ENCODE results near the gene CCRL2. TPM values are rescaled to one million over a fixed set of nuclear protein-coding genes. Genes with fewer than 3 reads are reported as not detected.

The CCRL2 gene
- total and polyA plus RNA-seq, 9 of the 15 experiments (the other 6 are each of a cell fraction or from before 2014, with no cell fraction given), result 3.4 to 5.7 (median 4.0) TPM

GRCh38 chr3:46365041-46365440 lies 42.0 kb upstream of the CCRL2 start:
- POLR2A ChIA-PET, result interaction anchor here (1.0 kb wide), 1 partner anchor 18 kb away, joined by 3 read pairs; no protein-coding TSS in a partner anchor
- no peak overlapping the region for H3K9ac ChIP-seq (ENCODE audit: insufficient read depth in 1 of 2, low read depth in 2 of 2, low read length in 2 of 2)
- no peak overlapping the region for H2AFZ ChIP-seq (ENCODE audit: low read depth, low read length)
- H3K27me3 ChIP-seq (ENCODE audit: control insufficient read depth in 2 of 2, insufficient read depth in 2 of 2, low read length in 2 of 2), result peaks cover 23 to 49% of the 10 kb centered on the region in 2 experiments
- TF ChIP-seq ARID3A (IDR thresholded peaks at IDR 0.05; ENCODE audit: borderline replicate concordance, low read depth, low read length), result no peak
- peak; percentile 54 for TF ChIP-seq ZNF316 (IDR thresholded peaks at IDR 0.05)
- peak; percentile 32; the same call in 1 of the 2 replicates for TF ChIP-seq C11orf30 (IDR thresholded peaks at IDR 0.05; ENCODE audit: low read depth)
- 0 out of 2 replicates have a peak, but pooled peaks have one; percentile 20 for TF ChIP-seq MAFG (tag; conservative IDR thresholded peaks at IDR 0.05)
- no peak for TF ChIP-seq HIVEP1 (CRISPR knock-in tag; IDR thresholded peaks at IDR 0.05)
- H3K27ac ChIP-seq (ENCODE audit: extremely low read depth, low read depth, low read length), result no peak overlapping the region
- intact Hi-C loops (cut with micrococcal nuclease) (loop anchor here (5.0 kb wide), 1 partner anchor 153 kb away; no protein-coding TSS in a partner anchor), in situ Hi-C loops (cut with MboI) (no loop called here)
- no peaks in the 10 kb centered on the region for H3K9me3 ChIP-seq (replicated peaks; ENCODE audit: control insufficient read depth, insufficient read depth, low read depth, low read length)
- H3K36me3 ChIP-seq (ENCODE audit: control insufficient read depth, insufficient read depth, low read length), result no peaks in the 10 kb centered on the region
- H4K20me1 ChIP-seq (replicated peaks; ENCODE audit: control insufficient read depth, insufficient read depth, low read length), result no peaks in the 10 kb centered on the region
- no peak for DNase-seq (ENCODE audit: extremely low read depth in 1 of 4, low spot score in 3 of 4)
- WGBS (ENCODE audit: insufficient coverage, low coverage, missing lambda C conversion rate), result 2% methylated on average over 4 of the region's 4 CpGs
- no peaks in the 10 kb centered on the region for H3K79me2 ChIP-seq (ENCODE audit: control insufficient read depth, insufficient read depth, low read length)
- H3K4me3 ChIP-seq, result no peak overlapping the region
- H3K4me2 ChIP-seq (ENCODE audit: insufficient read depth, low read length), result no peak overlapping the region
- no peak for ATAC-seq
- H3K9me1 ChIP-seq (ENCODE audit: control insufficient read depth, insufficient read depth, low read length), result no peaks in the 10 kb centered on the region
- CTCF ChIA-PET (ENCODE audit: low intra/inter-chr PET ratio), result no interaction called here
- no TSS peak for BruUV-seq (replicated peaks)
- H3K4me1 ChIP-seq (replicated peaks in 1 of 2; ENCODE audit: control insufficient read depth in 2 of 2, insufficient read depth in 2 of 2, low read length in 2 of 2), result no peaks in the 10 kb centered on the region
- FAIRE-seq, result no peak
